H9 (cell line): ENCODE measurements around the gene SYTL1. TPM values are rescaled to one million over a fixed set of nuclear protein-coding genes. Genes with fewer than 3 reads are reported as not detected.

ENCODE experiments used
- DNase-seq: peaks from one replicate; pipeline ENCODE4 v3.0.0-alpha.2; 2017
- H2AFZ ChIP-seq: one replicate; pipeline ENCODE4 v1.6.1; 2013; ENCODE audit warnings: mild to moderate bottlenecking, low read length, control low read depth, moderate library complexity
- H2AK5ac ChIP-seq: 2 replicates; pipeline ENCODE4 v1.6.1; 2013; ENCODE audit warnings: low read length, control low read depth, mixed read lengths; ENCODE audit not compliant: insufficient read length
- H2BK120ac ChIP-seq: one replicate; pipeline ENCODE4 v1.6.1; 2013; ENCODE audit warnings: low read depth, mild to moderate bottlenecking, low read length, control low read depth, inconsistent platforms; ENCODE audit not compliant: poor library complexity, severe bottlenecking
- H2BK12ac ChIP-seq: 2 replicates; pipeline ENCODE4 v1.6.1; 2013; ENCODE audit warnings: low read length, control low read depth, mixed read lengths, low read depth; ENCODE audit not compliant: insufficient read length
- H2BK15ac ChIP-seq: 2 replicates; pipeline ENCODE4 v1.6.1; 2013; ENCODE audit warnings: low read depth, low read length, control low read depth
- H2BK20ac ChIP-seq: one replicate; pipeline ENCODE4 v1.6.1; 2013; ENCODE audit warnings: low read depth, mild to moderate bottlenecking, low read length, control low read depth, inconsistent platforms; ENCODE audit not compliant: poor library complexity, severe bottlenecking
- H2BK5ac ChIP-seq: 2 replicates; pipeline ENCODE4 v1.6.1; 2013; ENCODE audit warnings: low read length, control low read depth, mixed read lengths; ENCODE audit not compliant: insufficient read length
- H3K14ac ChIP-seq: 2 replicates; pipeline ENCODE4 v1.6.1; 2013; ENCODE audit warnings: low read length, control low read depth; ENCODE audit not compliant: insufficient read depth
- H3K18ac ChIP-seq: 2 replicates; pipeline ENCODE4 v1.6.1; 2013; ENCODE audit warnings: low read depth, mild to moderate bottlenecking, mixed read lengths, low read length, control low read depth; ENCODE audit not compliant: insufficient read length
- H3K23ac ChIP-seq: 2 replicates; pipeline ENCODE4 v1.6.1; 2013; ENCODE audit warnings: low read length, control low read depth, mixed read lengths, low read depth; ENCODE audit not compliant: insufficient read length
- H3K23me2 ChIP-seq: 2 replicates; pipeline ENCODE4 v1.6.1; 2013; ENCODE audit warnings: low read depth, mild to moderate bottlenecking, mixed read lengths, low read length, control low read depth; ENCODE audit not compliant: insufficient read length, poor library complexity, severe bottlenecking
- H3K27ac ChIP-seq: 2 replicates; pipeline ENCODE4 v1.5.1; 2013; ENCODE audit warnings: low read length, control low read depth, mixed read lengths, low read depth; ENCODE audit not compliant: insufficient read length
- H3K27me3 ChIP-seq: 2 replicates; pipeline ENCODE4 v1.6.1; 2013; ENCODE audit warnings: low read length, control low read depth, inconsistent platforms; ENCODE audit not compliant: insufficient read depth
- H3K4ac ChIP-seq: 2 replicates; pipeline ENCODE4 v1.6.1; 2013; ENCODE audit warnings: low read depth, mild to moderate bottlenecking, control low read depth, inconsistent platforms, low read length, moderate library complexity
- H3K4me1 ChIP-seq: 2 replicates; pipeline ENCODE4 v1.6.1; 2013; ENCODE audit warnings: low read length, control low read depth, inconsistent platforms; ENCODE audit not compliant: insufficient read depth
- H3K4me2 ChIP-seq: 2 replicates; pipeline ENCODE4 v1.6.1; 2013; ENCODE audit warnings: low read length, control low read depth, mixed read lengths; ENCODE audit not compliant: insufficient read length, insufficient read depth
- H3K56ac ChIP-seq: 2 replicates; pipeline ENCODE4 v1.6.1; 2013; ENCODE audit warnings: low read depth, mild to moderate bottlenecking, mixed read lengths, low read length, control low read depth; ENCODE audit not compliant: insufficient read length
- H3K79me1 ChIP-seq: 2 replicates; pipeline ENCODE4 v1.6.1; 2013; ENCODE audit warnings: low read depth, mild to moderate bottlenecking, moderate library complexity, low read length, control low read depth, inconsistent platforms; ENCODE audit not compliant: insufficient read depth, poor library complexity, severe bottlenecking
- H3K79me2 ChIP-seq: 2 replicates; pipeline ENCODE4 v1.6.1; 2013; ENCODE audit warnings: low read length, control low read depth, inconsistent platforms; ENCODE audit not compliant: insufficient read depth
- H3K9ac ChIP-seq: 2 replicates; pipeline ENCODE4 v1.6.1; 2013; ENCODE audit warnings: low read length, control low read depth, mixed read lengths; ENCODE audit not compliant: insufficient read length; ENCODE audit errors: extremely low read depth
- H3K9me3 ChIP-seq: one replicate; pipeline ENCODE4 v1.6.1; 2013; ENCODE audit warnings: low read depth, low read length, inconsistent platforms; ENCODE audit not compliant: control insufficient read depth
- H3T11ph ChIP-seq: one replicate; pipeline ENCODE4 v1.6.1; 2013; ENCODE audit warnings: mild to moderate bottlenecking, low read length, control low read depth, inconsistent platforms
- H4K20me1 ChIP-seq: one replicate; pipeline ENCODE4 v1.6.1; 2013; ENCODE audit not compliant: control insufficient read depth, insufficient read length, insufficient read depth
- H4K5ac ChIP-seq: 2 replicates; pipeline ENCODE4 v1.6.1; 2013; ENCODE audit warnings: low read depth, mild to moderate bottlenecking, mixed read lengths, low read length, control low read depth; ENCODE audit not compliant: insufficient read length
- H4K8ac ChIP-seq: replicated peaks from 2 replicates; pipeline ENCODE4 v1.6.1; 2013; ENCODE audit warnings: low read length, control low read depth, mixed read lengths, low read depth; ENCODE audit not compliant: insufficient read length
- H4K91ac ChIP-seq: 2 replicates; pipeline ENCODE4 v1.6.1; 2013; ENCODE audit warnings: low read depth, mild to moderate bottlenecking, moderate library complexity, mixed read lengths, low read length, control low read depth; ENCODE audit not compliant: insufficient read length
- H3K27ac Mint-ChIP-seq, 3 experiments: 2 replicates in 2 of 3; 3 replicates in 1 of 3; pipeline ENCODE4 v1.8.0; 2020 to 2021; ENCODE audit warnings: mixed read lengths in 3 of 3, mild to moderate bottlenecking in 1 of 3, moderate library complexity in 1 of 3
- H3K27me3 Mint-ChIP-seq: 2 replicates; pipeline ENCODE4 v1.8.0; 2021; ENCODE audit warnings: low read depth, mild to moderate bottlenecking, moderate library complexity, mixed read lengths
- H3K36me3 Mint-ChIP-seq, 3 experiments: 2 replicates in 2 of 3; 3 replicates in 1 of 3; pipeline ENCODE4 v1.8.0; 2020 to 2021; ENCODE audit warnings: low read depth in 3 of 3, mixed read lengths in 3 of 3; ENCODE audit not compliant: insufficient read depth in 1 of 3
- H3K4me1 Mint-ChIP-seq, 2 experiments: 2 replicates each; pipeline ENCODE4 v1.8.0; 2020; ENCODE audit warnings: mixed read lengths in 2 of 2
- H3K4me3 Mint-ChIP-seq, 2 experiments: 2 replicates in 1 of 2; 3 replicates in 1 of 2; pipeline ENCODE4 v1.8.0; 2020 to 2021; ENCODE audit warnings: mild to moderate bottlenecking in 2 of 2, mixed read lengths in 2 of 2, moderate library complexity in 1 of 2
- H3K9me3 Mint-ChIP-seq, 2 experiments: 2 replicates in 1 of 2; 3 replicates in 1 of 2; pipeline ENCODE4 v1.8.0; 2020; ENCODE audit warnings: mild to moderate bottlenecking in 2 of 2, mixed read lengths in 2 of 2, moderate library complexity in 1 of 2
- WGBS: extraction: QIAGEN DNeasy Blood & Tissue Kit; methylation state at CpG from one replicate; pipeline ENCODE4 v1.1.7; 2013; ENCODE audit warnings: missing lambda C conversion rate, low lambda C conversion rate, mixed read lengths; ENCODE audit not compliant: insufficient read length; ENCODE audit errors: extremely low coverage; 5-methylcytosine and 5-hydroxymethylcytosine counted together
- total RNA-seq: library from RNA; stranded (reverse); gene quantifications from 2 replicates; pipeline ENCODE4 v1.2.1, GENCODE V29; 2021
- TF ChIP-seq, protein P1 (sequence below): fragments of 200-600 bp; sonication (generic); conservative IDR thresholded peaks from 3 replicates; pipeline ENCODE4 v1.8.0; 2021; ENCODE audit warnings: antibody characterized with exemption, mild to moderate bottlenecking

The SYTL1 gene
- total RNA-seq, 1 experiment from 2014 or later: 12.0 TPM

DNA sequence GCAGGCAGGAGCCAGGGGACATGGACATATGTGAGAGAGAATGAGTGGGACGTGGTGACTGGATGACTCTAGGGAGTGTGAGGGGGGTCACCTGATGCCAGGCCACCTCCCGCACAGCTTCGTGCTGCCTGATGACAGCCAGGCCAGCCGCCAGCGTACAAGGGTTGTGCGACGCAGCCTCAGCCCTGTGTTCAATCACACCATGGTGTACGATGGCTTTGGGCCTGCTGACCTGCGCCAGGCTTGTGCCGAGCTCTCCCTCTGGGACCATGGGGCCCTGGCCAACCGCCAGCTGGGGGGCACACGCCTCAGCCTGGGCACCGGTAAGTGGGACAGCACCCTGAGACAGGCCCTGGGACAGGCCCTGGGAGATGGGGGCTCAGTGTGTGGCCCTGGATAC, 11.3 kb downstream of the SYTL1 start:
- Histone ChIP-seq H3K4me2 (no peak overlapping the region), H3K23ac (no peak overlapping the region), H3K4me1 (no peaks in the 10 kb centered on the region), H4K5ac (no peak overlapping the region), H4K8ac (no peak overlapping the region), H3K4ac (no peak overlapping the region), H2BK5ac (no peak overlapping the region), H3K23me2 (peaks cover 21% of the 10 kb centered on the region), H3K14ac (no peak overlapping the region), H3K56ac (no peak overlapping the region), H2BK120ac (no peak overlapping the region), H3K27me3 (no peaks in the 10 kb centered on the region; the same call in 1 of the 2 replicates), H3K9ac (no peak overlapping the region), H2BK20ac (no peak overlapping the region), H2BK15ac (no peak overlapping the region), H2BK12ac (no peak overlapping the region), H2AFZ (no peak overlapping the region), H4K91ac (no peak overlapping the region), H4K20me1 (no peaks in the 10 kb centered on the region), H2AK5ac (no peak overlapping the region), H3K27ac (no peak overlapping the region), H3K9me3 (no peaks in the 10 kb centered on the region), H3K79me1 (no peaks in the 10 kb centered on the region), H3T11ph (no peak overlapping the region), H3K79me2 (no peaks in the 10 kb centered on the region), H3K18ac (no peak overlapping the region)
- peaks cover 12 to 25% of the 10 kb centered on the region in 2 experiments for H3K4me1 Mint-ChIP-seq
- TF ChIP-seq, protein P1, sequence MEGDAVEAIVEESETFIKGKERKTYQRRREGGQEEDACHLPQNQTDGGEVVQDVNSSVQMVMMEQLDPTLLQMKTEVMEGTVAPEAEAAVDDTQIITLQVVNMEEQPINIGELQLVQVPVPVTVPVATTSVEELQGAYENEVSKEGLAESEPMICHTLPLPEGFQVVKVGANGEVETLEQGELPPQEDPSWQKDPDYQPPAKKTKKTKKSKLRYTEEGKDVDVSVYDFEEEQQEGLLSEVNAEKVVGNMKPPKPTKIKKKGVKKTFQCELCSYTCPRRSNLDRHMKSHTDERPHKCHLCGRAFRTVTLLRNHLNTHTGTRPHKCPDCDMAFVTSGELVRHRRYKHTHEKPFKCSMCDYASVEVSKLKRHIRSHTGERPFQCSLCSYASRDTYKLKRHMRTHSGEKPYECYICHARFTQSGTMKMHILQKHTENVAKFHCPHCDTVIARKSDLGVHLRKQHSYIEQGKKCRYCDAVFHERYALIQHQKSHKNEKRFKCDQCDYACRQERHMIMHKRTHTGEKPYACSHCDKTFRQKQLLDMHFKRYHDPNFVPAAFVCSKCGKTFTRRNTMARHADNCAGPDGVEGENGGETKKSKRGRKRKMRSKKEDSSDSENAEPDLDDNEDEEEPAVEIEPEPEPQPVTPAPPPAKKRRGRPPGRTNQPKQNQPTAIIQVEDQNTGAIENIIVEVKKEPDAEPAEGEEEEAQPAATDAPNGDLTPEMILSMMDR: no peak
- DNase-seq: no peak
- H3K36me3 Mint-ChIP-seq: peaks cover 0 to 7% (median 0%) of the 10 kb centered on the region in 3 experiments; a peak in 3 of 7 replicates
- H3K9me3 Mint-ChIP-seq: no peaks in the 10 kb centered on the region
- WGBS: no CpG with 5 or more reads among the region's 13 CpGs
- no peak overlapping the region for H3K4me3 Mint-ChIP-seq
- peaks cover 32% of the 10 kb centered on the region for H3K27me3 Mint-ChIP-seq
- no peak overlapping the region for H3K27ac Mint-ChIP-seq
